RWPE1 (cell line): Measurements from ENCODE around the gene PDE11A.

Experiments used
- CTCF ChIA-PET: fragments of 350-600 bp; sonication (Branson Sonifier 250); formaldehyde crosslinking; extraction: SDS; loops from one replicate; lab custom pipeline; 2021; lab: Yijun Ruan, JAX
- POLR2A ChIA-PET: fragments of 400-600 bp; formaldehyde crosslinking; extraction: SDS; loops from one replicate; lab custom pipeline; 2020; ENCODE audit warnings: antibody characterized with exemption; ENCODE audit not compliant: low non-redundant PET; lab: Yijun Ruan, JAX
- DNase-seq: peaks from one replicate; pipeline ENCODE4 v3.0.0; 2012; ENCODE audit warnings: low spot score
- H3K27ac ChIP-seq: fragments of 450-650 bp; 2 replicates; pipeline ENCODE4 v1.5.1; 2017
- CTCF ChIP-seq: fragments of 450-650 bp; conservative IDR thresholded peaks from 2 replicates; pipeline ENCODE4 v1.5.1; 2017; ENCODE audit warnings: low read depth, mild to moderate bottlenecking

Gene PDE11A

GRCh38 chr2:177782613-177783012 is 290.0 kb downstream of the PDE11A start:
- H3K27ac ChIP-seq = no peak overlapping the region
- POLR2A ChIA-PET = no interaction called here
- CTCF ChIA-PET = interaction anchor here (0.5 kb wide), 1 partner anchor 11 kb away, joined by 3 read pairs; no protein-coding TSS in a partner anchor
- DNase-seq = no peak
- TF ChIP-seq CTCF = no peak

DNA sequence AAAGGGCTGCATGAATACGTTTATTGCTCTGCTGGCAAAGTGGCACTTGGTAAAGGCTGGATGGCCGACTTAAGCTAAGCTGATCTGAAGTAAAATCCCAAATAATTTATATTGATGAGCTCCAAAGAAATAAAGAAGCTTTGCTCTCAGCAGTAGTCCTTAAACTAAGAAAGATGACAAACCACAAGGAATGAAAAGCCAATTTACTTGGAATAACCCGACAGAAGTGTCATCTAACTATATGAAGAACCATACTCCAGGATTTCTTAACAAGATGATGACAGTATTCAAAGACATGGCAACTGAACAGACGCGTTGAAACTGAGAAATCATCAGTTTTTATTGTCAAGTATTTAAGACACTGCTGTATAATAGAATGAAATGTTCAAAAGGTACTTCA is 294.1 kb downstream of the PDE11A start:
- no peak overlapping the region for H3K27ac ChIP-seq
- CTCF ChIA-PET = interaction anchor here (0.6 kb wide), 1 partner anchor 1661 kb away, joined by 3 read pairs; no protein-coding TSS in a partner anchor
- no peak for DNase-seq
- no peak for TF ChIP-seq CTCF
- POLR2A ChIA-PET = no interaction called here

GRCh38 chr2:177772529-177772928 is 300.0 kb downstream of the PDE11A start:
- TF ChIP-seq CTCF = peak; percentile 64
- POLR2A ChIA-PET = no interaction called here
- DNase-seq = peak; percentile 20
- CTCF ChIA-PET = interaction anchor here (0.5 to 1.0 kb wide), 11 partner anchors 42 to 1492 kb away, joined by 3 to 5 read pairs (median 3); no protein-coding TSS in a partner anchor
- H3K27ac ChIP-seq = no peak overlapping the region

DNA sequence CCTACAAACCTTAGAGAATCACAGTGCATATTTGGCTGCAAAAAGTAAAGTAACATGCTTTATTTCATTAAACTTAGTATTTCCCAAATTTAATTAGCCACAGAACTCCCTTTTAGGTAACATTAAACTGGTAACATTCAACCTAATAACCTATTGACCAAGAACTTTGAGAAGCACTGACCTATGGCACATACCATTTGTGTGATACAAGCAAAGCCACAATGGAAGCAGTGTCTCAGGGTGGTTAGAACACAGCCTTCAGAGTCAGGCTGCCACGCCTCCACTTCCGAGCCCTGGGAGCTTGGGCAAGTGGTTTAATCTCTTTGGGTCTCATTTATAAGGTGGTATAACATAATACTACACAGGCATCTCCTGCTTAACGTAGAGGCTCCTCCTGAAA is 301.4 kb downstream of the PDE11A start:
- no peak for TF ChIP-seq CTCF
- DNase-seq = no peak
- ChIA-PET CTCF (no interaction called here), POLR2A (no interaction called here)
- H3K27ac ChIP-seq = no peak overlapping the region

GRCh38 chr2:177767768-177768167 is 304.8 kb downstream of the PDE11A start:
- ChIA-PET CTCF (interaction anchor here (0.6 kb wide), 2 partner anchors 166 to 1184 kb away, joined by 3 read pairs; no protein-coding TSS in a partner anchor), POLR2A (no interaction called here)
- DNase-seq = no peak
- no peak for TF ChIP-seq CTCF
- no peak overlapping the region for H3K27ac ChIP-seq

DNA sequence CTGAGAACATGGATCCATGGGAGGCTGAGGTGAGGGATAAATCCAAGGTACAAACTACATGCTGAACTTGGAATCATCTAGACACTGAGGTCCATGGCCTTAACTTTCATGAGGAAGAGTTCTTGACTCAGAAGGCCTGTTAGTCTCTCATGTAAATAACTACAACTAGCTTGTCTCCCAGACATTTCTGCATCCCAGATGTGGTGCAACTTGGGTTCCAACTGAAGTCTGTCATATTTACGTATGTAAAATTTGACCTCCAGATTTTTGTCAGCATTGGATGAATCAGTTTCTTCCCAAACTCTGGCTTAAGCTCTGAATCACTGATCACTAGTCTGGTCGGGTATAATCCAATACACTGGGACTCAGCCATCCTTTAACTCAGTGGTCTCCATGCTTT is 306.9 kb downstream of the PDE11A start:
- POLR2A ChIA-PET = no interaction called here
- CTCF ChIA-PET = interaction anchor here (0.6 kb wide), 1 partner anchor 1212 kb away, joined by 4 read pairs; no protein-coding TSS in a partner anchor
- H3K27ac ChIP-seq = no peak overlapping the region
- DNase-seq = no peak
- TF ChIP-seq CTCF = no peak
